DOHH2 (cell line): ENCODE results near the gene ADH1C.

Experiments used
- H3F3A ChIP-seq: fragments of 200-600 bp; sonication (generic), shearing (Covaris generic); 2 replicates; pipeline ENCODE4 v1.6.0; 2016; ENCODE audit warnings: antibody characterized with exemption, mild to moderate bottlenecking; ENCODE audit not compliant: control insufficient read depth, insufficient read depth
- H3K27ac ChIP-seq: fragments of 200-600 bp; sonication (generic); 2 replicates; pipeline ENCODE4 v1.5.1; 2014; ENCODE audit warnings: low read depth, mild to moderate bottlenecking, low read length, moderate library complexity
- H3K27me3 ChIP-seq: fragments of 200-600 bp; sonication (generic); 2 replicates; pipeline ENCODE4 v1.6.1; 2014; ENCODE audit warnings: mild to moderate bottlenecking, low read length, mixed read lengths; ENCODE audit not compliant: control insufficient read depth
- H3K36me3 ChIP-seq: fragments of 200-600 bp; sonication (generic); 2 replicates; pipeline ENCODE4 v1.6.1; 2014; ENCODE audit warnings: mild to moderate bottlenecking, low read length, moderate library complexity, mixed read lengths; ENCODE audit not compliant: control insufficient read depth
- H3K4me1 ChIP-seq: fragments of 200-600 bp; sonication (generic); 2 replicates; pipeline ENCODE4 v1.6.1; 2014; ENCODE audit warnings: mild to moderate bottlenecking, low read length, mixed read lengths; ENCODE audit not compliant: control insufficient read depth
- H3K4me2 ChIP-seq: fragments of 200-600 bp; sonication (generic); 2 replicates; pipeline ENCODE4 v1.6.0; 2014; ENCODE audit warnings: mild to moderate bottlenecking, low read length, moderate library complexity
- H3K4me3 ChIP-seq: fragments of 200-600 bp; sonication (generic); 2 replicates; pipeline ENCODE4 v1.5.1; 2014; ENCODE audit warnings: mild to moderate bottlenecking, low read length, mixed read lengths
- H3K79me2 ChIP-seq: fragments of 200-600 bp; sonication (generic); 2 replicates; pipeline ENCODE4 v1.6.1; 2014; ENCODE audit warnings: mild to moderate bottlenecking, low read length, mixed read lengths; ENCODE audit not compliant: control insufficient read depth
- H3K9me2 ChIP-seq: fragments of 200-600 bp; sonication (generic); replicated peaks from 2 replicates; pipeline ENCODE4 v1.6.1; 2014; ENCODE audit warnings: mild to moderate bottlenecking, low read length, mixed read lengths; ENCODE audit not compliant: control insufficient read depth
- H3K9me3 ChIP-seq: fragments of 200-600 bp; sonication (generic); 2 replicates; pipeline ENCODE4 v1.6.1; 2014; ENCODE audit warnings: antibody characterized with exemption, low read length, mixed read lengths; ENCODE audit not compliant: control insufficient read depth, insufficient read depth
- H4K20me1 ChIP-seq: fragments of 200-600 bp; sonication (generic); 2 replicates; pipeline ENCODE4 v1.6.0; 2014; ENCODE audit warnings: low read depth, mild to moderate bottlenecking, antibody characterized with exemption, low read length, moderate library complexity; ENCODE audit not compliant: control insufficient read depth, insufficient read depth
- CTCF ChIP-seq: fragments of 200-600 bp; sonication (generic); IDR thresholded peaks from one replicate; pipeline ENCODE4 v1.5.1; 2014; ENCODE audit warnings: antibody characterized with exemption, mild to moderate bottlenecking, low read depth, low read length; ENCODE audit not compliant: poor library complexity, severe bottlenecking
- EZH2phosphoT487 ChIP-seq: fragments of 200-600 bp; sonication (generic); IDR thresholded peaks from 2 replicates; pipeline ENCODE4 v1.6.1; 2017; ENCODE audit warnings: borderline replicate concordance, mild to moderate bottlenecking, antibody characterized with exemption, low read length, moderate library complexity, mixed read lengths

Gene ADH1C

GRCh38 chr4:99290848-99291786 is 61.4 kb downstream of the ADH1C start, which contains the start of gene ADH1A:
Gene ADH1A (minus strand): TSS chr4:99290985. CDS start chr4:99290914, 71 bp downstream.
- Histone ChIP-seq H3K27ac (no peak within 1 kb of the TSS), H3K79me2 (no peaks in the 10 kb centered on the region), H3K27me3 (no peaks in the 10 kb centered on the region), H3K9me3 (peaks cover 6% of the 10 kb centered on the region; the same call in 1 of the 2 replicates), H3K4me1 (no peaks in the 10 kb centered on the region), H3K9me2 (no peaks in the 10 kb centered on the region), H3K4me3 (no peak within 1 kb of the TSS), H3K36me3 (no peaks in the 10 kb centered on the region), H4K20me1 (no peaks in the 10 kb centered on the region), H3F3A (no peaks in the 10 kb centered on the region), H3K4me2 (no peak within 1 kb of the TSS)
- TF ChIP-seq CTCF (no peak), EZH2phosphoT487 (no peak)
